GM21825 (cell line): Measurements from ENCODE around the gene CROT.
"Not testable (repeated sequence)": the region's sequence is repeated elsewhere in the genome, so short reads cannot be mapped to it uniquely, and the experiment has no call there.

Source experiments
- ATAC-seq: cut with Tn5 transposase; IDR thresholded peaks from one replicate; pipeline ENCODE4 v1.9.1; 2021; ENCODE audit warnings: mild to moderate bottlenecking, moderate library complexity; ENCODE audit not compliant: unreplicated experiment

Gene CROT, protein sequence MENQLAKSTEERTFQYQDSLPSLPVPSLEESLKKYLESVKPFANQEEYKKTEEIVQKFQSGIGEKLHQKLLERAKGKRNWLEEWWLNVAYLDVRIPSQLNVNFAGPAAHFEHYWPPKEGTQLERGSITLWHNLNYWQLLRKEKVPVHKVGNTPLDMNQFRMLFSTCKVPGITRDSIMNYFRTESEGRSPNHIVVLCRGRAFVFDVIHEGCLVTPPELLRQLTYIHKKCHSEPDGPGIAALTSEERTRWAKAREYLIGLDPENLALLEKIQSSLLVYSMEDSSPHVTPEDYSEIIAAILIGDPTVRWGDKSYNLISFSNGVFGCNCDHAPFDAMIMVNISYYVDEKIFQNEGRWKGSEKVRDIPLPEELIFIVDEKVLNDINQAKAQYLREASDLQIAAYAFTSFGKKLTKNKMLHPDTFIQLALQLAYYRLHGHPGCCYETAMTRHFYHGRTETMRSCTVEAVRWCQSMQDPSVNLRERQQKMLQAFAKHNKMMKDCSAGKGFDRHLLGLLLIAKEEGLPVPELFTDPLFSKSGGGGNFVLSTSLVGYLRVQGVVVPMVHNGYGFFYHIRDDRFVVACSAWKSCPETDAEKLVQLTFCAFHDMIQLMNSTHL

DNA sequence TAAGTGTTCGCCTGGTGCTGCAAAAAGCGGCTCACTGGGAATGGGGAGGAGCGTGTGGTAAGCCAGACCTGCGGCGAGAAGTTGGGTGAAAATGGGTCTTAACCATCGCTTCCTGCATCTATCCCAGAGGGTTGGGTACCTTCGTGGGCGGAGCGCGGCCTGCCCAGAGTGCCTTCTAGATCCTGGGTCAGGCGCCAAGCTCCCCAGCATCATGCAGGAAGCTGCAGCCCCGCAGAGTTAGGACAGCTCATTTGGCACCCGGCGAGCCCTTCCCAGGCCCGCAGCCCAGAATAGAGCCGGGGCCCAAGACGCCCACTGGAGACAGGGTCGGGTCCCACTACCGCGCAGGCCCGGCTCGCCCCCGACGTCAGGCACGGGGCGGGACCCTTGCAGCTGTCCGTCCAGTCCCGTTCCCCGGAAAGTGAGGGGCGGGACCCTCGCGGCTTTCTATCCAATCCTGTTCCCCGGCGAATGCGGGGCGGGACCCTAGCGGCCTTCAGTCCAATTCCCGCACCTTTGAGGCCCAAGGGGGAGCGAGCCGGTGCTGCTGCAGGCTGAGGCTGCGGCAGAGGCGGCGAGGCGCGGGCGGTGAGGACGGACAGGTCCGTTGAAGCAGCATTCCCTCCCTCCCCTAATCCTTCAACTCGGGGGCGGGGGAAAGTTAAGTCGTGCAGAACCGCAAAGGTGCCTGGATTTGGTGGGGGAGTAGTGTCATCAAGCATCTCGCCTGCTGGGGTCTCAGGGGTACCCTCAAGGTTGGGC lies at the start of gene CROT:
Gene CROT (plus strand): TSS at position 499 of the 762 bp plus-strand sequence. CDS start 3,405 bp downstream, outside the sequence.
- ATAC-seq = peak; percentile 98

DNA sequence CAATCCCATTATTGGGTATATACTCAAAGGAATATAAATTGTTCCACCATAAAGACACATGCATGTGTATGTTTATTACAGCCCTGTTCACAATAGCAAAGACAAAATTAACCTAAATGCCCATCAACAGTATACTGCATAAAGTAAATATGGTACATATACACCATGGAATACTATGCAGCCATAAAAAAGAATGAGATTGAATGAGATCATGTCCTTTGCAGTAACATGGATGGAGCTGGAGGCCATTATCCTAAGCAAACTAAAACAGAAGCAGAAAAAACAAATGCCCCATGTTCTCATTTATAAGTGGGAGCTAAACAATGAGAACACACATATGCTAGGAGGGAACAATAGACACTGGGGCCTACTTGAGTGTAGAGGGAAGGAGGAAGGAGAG lies 44.7 kb upstream of the CROT start:
- ATAC-seq = no peak

DNA sequence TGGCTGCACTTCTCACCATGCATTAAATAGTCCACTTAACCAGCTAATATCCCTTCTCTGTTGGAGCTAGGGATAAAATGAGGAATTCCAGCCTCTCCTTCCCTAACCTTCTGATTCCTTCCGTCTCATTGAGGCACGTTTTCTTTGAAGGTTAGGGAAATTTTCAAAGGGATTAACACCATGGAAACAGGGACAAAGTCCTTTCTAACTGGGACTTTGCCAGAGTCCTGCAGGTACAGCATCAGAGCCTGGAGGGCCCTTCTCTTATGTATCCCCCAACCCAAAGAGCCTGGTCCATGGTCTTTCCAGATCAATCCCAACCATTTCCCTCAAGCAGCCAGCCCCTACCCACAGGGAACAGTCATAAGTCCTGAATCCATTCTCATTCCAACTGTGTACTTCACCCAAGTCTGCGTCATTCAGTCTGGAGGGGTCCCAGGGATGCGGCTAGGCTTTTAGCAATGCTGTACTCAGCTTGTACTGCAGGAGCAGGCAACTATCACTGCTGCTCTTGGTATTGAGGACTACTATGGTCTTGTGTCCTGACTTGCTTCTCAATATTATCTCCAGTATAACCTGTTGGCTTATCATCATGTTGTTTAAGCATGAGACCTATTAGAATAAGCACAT lies 34.6 kb upstream of the CROT start:
- no peak for ATAC-seq

DNA sequence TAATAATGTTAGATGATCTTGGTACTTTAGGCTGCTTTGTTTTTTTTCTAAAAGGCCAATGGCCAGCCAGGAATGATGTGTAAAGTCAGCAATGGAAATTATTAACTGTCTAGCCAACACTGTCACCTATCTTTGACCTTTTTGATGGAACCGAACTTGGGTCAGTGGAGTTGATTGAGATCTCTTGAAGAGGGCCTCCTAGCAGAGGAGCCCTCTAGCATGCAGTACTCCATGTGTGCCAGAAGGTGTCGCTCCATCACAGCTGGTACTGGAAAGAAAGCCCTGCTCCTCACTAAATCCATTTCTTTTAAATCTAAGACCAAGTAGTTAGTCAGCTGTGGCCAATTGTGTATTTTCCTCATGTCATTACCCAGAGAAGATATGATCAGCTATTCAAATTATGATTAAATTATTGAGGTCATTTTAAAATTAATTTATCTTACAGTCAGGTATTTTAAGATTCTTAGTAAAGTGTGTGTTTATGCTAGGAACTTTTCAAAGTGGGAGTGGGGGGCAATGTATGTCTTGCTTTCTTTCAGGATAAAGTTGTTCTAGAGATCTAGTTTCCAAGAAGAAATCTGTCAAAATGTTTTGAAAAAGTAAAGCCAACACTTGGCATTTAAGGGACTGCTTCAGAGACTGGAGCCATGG lies 33.1 kb upstream of the CROT start:
- ATAC-seq = peak; percentile 56

DNA sequence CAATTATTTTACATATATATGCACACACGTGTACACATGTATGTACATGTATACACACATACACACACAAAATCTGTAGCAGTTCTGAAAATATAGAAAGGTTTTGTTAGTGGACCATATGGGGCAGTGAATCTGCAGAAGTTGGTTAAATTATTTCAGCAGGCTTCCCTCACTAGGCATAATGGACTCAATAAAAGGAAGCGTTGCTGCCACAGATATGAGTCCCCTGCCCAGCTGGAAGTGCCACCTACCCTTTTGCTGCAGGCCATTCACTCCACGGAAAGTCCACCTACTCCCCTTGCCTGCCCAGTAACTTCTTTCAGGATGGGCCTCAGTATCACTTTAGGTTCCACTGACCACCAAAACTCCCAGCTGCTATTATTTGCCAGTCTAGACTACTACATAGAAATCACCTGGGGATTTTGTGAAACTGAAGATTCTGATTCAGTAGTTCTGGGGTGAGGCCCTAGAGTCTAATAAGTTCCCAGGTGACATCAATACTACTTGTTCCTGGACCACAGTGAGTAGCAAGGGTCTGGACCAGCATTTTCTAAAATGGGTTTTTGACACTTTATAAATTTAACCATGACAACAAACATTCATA lies 29.3 kb upstream of the CROT start:
- peak; percentile 82 for ATAC-seq

DNA sequence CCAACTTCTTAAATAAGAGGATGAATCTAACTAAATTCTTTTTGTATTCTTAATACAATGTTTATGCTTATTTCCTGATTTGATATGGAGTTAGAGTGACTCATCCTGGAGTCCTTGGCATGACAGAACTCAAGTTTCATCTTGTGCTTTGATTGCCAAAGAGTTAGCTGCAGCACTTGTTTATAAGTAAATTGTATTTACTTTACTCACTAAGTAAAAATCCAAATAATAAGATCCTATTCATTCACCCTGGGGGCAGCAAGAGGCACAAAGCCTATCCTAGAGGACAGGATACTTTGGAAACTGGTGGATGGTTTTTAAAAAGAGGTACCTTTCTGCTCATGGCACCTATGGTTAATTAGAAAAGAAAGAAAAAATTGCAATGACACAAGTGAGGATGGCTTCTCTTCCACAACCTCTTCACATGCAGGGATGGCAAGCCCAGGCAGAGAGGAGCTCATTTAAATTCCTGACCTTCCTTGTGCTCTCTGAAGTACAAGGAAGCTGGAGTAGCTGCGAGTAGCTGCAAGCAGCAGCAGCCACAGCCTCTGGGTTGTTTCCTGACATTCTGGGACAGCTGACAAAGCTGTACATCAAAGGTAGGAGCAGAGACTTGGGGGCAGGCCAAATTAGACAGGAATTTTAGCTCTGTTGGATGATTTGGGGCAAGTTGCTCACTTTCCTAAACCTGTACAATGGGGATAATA lies 28.5 kb upstream of the CROT start:
- ATAC-seq = no peak

DNA sequence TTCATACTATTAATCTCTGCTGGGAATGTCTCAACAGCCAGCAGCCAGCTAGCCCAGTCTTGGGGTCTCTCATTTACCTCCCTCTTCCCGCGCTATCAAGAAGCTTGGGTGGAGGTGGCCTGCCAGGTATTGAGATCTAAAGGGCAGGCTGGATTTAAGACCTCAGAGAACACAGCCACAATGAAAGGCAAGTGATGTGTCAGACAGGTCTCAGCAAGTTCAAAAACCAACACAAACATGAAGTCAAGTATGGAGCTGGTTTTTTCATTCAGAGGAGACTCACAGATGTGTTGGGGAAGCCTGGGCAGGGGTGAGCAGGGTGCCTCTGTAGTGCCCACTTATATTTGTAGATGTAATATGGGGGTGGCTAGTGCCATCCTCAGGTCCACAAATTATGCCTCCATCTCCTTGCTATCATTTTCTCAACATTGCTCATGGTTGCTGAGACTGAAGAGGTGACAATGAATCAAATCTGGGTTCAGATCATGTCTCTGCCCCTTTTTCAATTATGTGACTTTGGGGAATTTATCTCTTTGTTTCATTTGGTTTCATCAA lies 27.7 kb upstream of the CROT start:
- ATAC-seq = no peak

DNA sequence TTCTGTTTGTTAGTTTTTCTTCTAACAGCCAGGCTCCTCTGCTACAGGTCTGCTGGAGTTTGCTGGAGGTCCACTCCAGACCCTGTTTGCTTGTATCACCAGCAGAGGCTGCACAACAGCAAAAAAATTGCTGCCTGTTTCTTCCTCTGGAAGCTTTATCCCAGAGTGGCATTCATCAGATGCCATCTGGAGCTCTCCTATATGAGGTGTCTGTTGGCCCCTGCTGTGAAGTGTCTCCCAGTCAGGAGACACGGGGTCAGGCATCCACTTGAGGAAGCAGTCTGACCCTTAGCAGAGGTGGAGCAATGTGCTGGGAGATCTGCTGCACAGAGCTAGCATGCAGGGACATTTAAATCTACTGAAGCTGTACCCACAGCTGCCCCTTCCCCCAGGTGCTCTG lies 26.7 kb upstream of the CROT start:
- ATAC-seq = no peak

DNA sequence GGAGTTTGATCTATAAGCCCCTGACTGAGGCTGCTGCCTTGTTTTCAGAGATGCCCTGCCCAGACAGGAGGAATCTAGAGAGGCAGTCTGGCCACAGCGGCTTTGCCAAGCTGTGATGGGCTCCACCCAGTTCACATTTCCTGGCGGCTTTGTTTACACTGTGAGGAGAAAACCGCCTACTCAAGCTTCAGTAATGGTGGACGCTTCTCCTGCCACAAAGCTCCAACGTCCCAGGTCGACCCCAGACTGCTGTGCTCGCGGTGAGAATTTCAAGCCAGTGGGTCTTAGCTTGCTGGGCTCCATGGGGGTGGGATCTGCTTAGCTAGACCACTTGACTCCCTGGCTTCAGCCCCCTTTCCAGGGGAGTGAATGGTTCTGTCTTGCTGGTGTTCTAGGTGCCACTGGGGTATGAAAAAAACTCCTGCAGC lies 26.3 kb upstream of the CROT start:
- ATAC-seq = not testable (repeated sequence)

DNA sequence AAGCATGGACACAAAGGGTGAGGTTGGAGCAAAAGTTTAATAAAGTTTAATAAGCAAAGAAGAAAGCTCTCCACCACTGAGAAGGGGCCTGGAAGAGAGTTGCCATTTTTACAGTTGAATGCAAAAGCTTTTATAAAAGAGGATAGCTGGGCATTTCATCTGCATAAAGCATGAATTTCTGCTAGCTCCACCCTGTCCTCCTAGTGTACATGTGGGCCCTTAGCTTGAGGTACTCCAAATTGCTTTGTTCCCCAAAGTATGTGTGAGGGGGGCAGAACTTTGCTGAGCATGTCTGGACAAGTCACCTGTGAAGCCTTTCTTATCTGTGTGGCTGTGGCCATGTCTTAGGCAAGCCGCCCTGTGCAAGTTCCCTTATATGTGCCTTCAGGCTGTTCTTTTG lies 22.6 kb upstream of the CROT start:
- ATAC-seq = no peak

DNA sequence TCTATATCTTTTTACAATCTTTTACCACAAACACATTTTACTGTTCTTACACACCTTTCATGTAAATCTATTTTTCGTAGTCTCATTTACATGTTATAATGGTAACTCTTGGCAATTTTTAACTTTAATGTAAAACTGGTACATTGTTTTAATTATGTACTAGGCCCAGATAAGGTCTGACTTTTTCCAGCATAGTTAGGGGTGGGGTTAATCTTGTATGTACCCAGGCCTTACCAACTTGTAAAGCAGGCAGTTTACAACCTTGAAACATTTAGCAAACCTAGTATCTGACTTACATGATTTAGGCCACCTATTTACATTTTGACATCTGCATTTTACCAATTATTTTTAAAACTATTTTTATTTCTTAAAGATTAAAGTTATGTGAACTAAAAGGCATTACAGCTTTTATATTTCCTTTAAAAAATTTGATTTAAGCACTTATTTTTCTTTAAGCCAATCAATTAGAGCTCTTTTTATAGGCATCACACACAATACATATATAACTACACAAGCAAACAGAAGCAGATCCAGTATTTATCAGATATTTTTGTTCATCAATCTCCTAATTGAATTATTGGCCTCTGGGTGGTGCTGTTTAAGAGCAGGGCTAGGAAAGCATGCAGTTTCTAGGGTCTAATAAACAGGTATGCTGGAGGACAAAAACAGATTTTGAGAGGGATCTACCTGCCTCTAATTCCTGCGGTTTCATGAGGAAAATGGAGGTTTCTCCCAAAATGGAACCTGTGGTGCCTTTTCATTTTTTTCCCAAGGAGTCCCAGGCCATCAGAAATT lies 19.7 kb upstream of the CROT start:
- no peak for ATAC-seq

DNA sequence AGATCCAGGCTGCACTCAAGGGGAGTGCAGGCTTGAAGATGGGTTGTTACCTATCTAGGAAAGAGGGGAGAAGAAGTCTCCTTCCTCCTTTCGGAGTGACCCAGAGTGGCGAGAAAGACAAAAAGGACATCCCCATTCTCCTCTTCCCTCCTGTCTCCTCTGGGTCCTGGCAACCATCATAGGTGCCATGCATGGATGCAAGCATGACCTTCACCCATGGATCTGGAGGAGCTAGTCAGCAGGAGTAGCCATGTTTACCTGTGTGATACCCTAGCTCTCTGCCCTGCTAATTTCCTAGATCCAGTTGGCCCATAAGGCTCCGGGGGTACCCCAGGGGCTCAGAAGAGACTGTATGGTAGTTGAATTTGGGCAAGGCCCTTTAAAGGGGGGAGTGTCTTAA lies 17.2 kb upstream of the CROT start:
- no peak for ATAC-seq

DNA sequence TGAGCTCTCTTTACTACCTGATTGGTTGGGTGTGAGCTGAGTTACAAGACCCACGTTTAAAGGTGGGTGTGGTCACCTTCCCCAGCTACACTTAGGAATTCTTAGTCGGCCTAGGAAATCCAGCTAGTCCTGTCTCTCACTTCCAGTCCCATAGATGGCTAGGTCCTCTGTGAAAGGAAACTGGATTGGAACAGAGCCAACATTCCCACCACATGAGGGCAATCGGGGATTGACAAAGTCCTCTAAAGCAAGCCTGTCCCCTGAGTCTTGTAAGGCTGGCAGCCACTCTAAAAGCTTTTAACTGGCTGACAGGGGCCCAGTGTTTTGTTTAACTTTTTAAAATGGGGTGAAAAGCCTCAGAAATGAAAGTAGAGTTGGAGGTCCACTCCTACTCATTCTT lies 15.1 kb upstream of the CROT start:
- no peak for ATAC-seq

DNA sequence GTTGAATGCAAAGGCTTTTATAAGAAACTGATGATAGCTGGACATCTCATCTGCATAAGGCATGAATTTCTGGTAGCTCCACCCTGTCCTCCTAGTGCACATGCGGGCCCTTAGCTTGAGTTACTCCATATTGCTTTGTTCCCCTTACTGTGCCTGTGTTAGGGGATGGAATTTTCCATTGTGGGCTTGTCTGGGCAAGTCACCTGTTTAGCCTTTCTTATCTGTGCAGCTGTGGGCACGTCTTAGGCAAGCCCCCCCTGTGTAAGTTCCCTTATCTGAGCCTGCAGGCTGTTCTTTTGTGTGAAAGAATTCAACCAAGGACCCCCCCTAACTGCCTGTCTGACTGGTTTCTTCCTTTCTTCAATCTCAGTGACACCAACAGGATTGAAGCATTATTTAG lies 14.5 kb upstream of the CROT start:
- ATAC-seq = no peak

DNA sequence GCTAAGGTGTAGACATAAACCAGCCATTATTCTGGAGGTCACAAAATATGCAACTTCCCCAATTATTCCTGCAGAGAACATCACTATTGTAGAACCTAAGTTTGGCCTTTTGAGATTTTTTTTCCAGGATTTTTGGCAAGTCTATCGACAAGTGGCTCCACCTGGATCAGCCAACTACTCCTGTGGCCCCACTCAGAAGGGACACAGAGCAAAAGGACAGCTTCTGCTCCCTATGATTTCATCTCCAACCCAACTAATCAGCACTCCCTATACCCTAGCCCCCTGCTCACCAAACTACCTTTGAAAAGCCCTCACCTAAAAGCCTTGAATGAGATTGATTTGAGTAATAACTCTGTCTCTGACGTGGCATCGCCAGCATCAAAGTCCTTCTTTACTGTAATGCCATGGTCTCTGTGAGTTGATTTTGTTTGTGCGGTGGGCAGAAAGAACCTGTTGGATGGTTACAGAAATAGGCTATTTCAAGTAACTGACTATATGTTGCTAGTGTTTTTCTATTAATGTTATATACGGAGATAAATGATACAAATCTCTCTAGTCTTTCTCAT lies 13.7 kb upstream of the CROT start:
- ATAC-seq = no peak

DNA sequence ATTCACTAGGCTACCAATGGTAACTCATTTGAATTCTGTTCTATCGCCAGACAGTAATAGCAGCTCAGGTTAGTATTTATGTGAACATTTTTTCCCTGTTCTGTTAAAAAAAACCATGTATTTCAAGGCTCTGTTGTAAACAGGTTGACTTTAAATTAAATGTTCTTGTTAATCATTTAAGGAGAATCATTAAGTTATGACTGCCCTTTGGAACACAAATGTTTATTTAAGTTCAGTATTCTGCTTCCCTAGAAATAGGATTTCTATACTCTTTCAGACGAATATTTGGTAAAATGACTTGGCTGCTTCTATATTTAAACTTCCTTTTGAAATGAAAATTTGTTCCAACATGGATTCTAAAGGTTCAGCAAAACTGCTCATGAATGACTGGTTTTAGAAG lies 13.1 kb upstream of the CROT start:
- ATAC-seq = no peak

DNA sequence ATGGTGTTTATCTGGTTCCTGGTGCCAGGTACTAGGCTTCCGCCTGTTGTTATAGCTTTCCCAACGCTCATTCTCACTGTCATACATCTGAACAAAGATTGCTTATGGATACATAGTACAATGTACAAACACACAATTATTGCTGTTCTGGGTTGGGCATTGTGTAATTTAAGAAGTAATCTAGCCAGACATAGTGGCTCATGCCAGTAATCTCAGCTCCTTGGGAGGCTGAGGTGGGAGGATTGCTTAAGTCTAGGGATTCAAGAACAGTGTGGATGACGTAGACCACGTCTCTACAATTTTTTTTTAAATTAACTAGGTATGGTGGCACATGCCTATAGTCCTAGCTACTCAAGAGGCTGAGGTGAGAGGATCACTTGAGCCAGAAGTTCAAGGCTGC lies 9.3 kb upstream of the CROT start:
- ATAC-seq = no peak

DNA sequence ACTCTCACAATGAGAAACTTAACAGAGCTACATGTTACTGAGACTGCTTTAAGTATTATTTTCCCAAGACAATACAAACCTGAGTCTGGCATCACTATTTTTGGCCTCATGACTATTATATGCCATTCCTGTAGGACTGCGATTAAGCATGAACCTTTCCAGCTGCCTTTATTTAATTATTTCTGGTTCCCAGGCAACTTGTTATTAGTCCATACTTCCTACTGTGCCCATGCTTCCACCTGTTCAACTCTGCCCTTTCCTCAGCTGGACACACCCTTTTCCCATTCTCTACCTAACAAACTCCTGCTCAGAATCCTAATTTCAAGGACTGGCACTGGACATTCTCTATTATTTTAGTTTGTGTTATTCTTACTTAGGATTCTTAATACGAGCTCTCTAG lies 8.1 kb upstream of the CROT start:
- no peak for ATAC-seq
